HEK293 (cell line): Measurements from ENCODE around the gene PANK3.

ENCODE experiments used
- CTCF ChIA-PET: fragments of 350-600 bp; formaldehyde crosslinking; extraction: SDS; loops from one replicate; lab custom pipeline; 2021; ENCODE audit warnings: antibody characterized with exemption; lab: Yijun Ruan, JAX
- POLR2A ChIA-PET: fragments of 300-600 bp; formaldehyde crosslinking; extraction: SDS; loops from one replicate; lab custom pipeline; 2020; ENCODE audit warnings: antibody characterized with exemption, inconsistent platforms; lab: Yijun Ruan, JAX
- H3K27ac ChIP-seq: fragments of 200-500 bp; sonication (Bioruptor generic); 2 replicates; pipeline ENCODE4 v1.5.1; 2014; ENCODE audit warnings: low read depth, low read length, control low read depth, inconsistent platforms; ENCODE audit errors: extremely low read depth
- H3K36me3 ChIP-seq, 2 experiments: fragments of 200-500 bp in 1 of 2; sonication (Bioruptor generic) in 1 of 2; 1 replicate in 1 of 2; 2 replicates in 1 of 2; pipeline ENCODE4 v1.5.1; 2014 to 2017; ENCODE audit warnings: inconsistent platforms in 2 of 2, low read length in 2 of 2; ENCODE audit not compliant: control insufficient read depth in 2 of 2, insufficient read depth in 1 of 2
- H3K4me1 ChIP-seq: fragments of 200-500 bp; sonication (Bioruptor generic); 2 replicates; pipeline ENCODE4 v1.5.1; 2014; ENCODE audit warnings: mild to moderate bottlenecking, low read length, inconsistent platforms; ENCODE audit not compliant: control insufficient read depth, insufficient read depth
- H3K4me3 ChIP-seq: 2 replicates; pipeline ENCODE4 v1.5.1; 2011; ENCODE audit warnings: low read depth, mild to moderate bottlenecking, control low read depth, low read length, moderate library complexity
- H3K9me3 ChIP-seq: fragments of 200-500 bp; sonication (Bioruptor generic); 2 replicates; pipeline ENCODE4 v1.5.1; 2014; ENCODE audit warnings: low read depth, low read length, inconsistent platforms; ENCODE audit not compliant: control insufficient read depth, insufficient read depth
- FEZF1 ChIP-seq: fragments of 450-650 bp; formaldehyde crosslinking; IDR thresholded peaks from 2 replicates; pipeline ENCODE4 v1.5.1; 2016; ENCODE audit warnings: missing biosample characterization, missing genetic modification characterization
- GLI4 ChIP-seq: fragments of 450-650 bp; formaldehyde crosslinking; IDR thresholded peaks from 2 replicates; pipeline ENCODE4 v1.5.1; 2016; ENCODE audit warnings: missing biosample characterization, missing genetic modification characterization
- KLF1 ChIP-seq: fragments of 450-650 bp; formaldehyde crosslinking; IDR thresholded peaks from 2 replicates; pipeline ENCODE4 v1.5.1; 2016; ENCODE audit warnings: missing biosample characterization, missing genetic modification characterization
- KLF7 ChIP-seq: fragments of 450-650 bp; formaldehyde crosslinking; IDR thresholded peaks from 2 replicates; pipeline ENCODE4 v1.5.1; 2016; ENCODE audit warnings: missing biosample characterization, missing genetic modification characterization, borderline replicate concordance
- KLF8 ChIP-seq: fragments of 450-650 bp; formaldehyde crosslinking; IDR thresholded peaks from 2 replicates; pipeline ENCODE4 v1.5.1; 2016; ENCODE audit warnings: missing biosample characterization, missing genetic modification characterization
- OSR2 ChIP-seq: fragments of 450-650 bp; formaldehyde crosslinking; IDR thresholded peaks from 2 replicates; pipeline ENCODE4 v1.5.1; 2016; ENCODE audit warnings: missing biosample characterization, missing genetic modification characterization
- SALL2 ChIP-seq: fragments of 450-650 bp; formaldehyde crosslinking; IDR thresholded peaks from 2 replicates; pipeline ENCODE4 v1.5.0; 2017; ENCODE audit warnings: missing biosample characterization, mild to moderate bottlenecking, missing genetic modification characterization, borderline replicate concordance
- ZBTB21 ChIP-seq: fragments of 450-650 bp; formaldehyde crosslinking; IDR thresholded peaks from 2 replicates; pipeline ENCODE4 v1.5.1; 2017; ENCODE audit warnings: missing biosample characterization, missing genetic modification characterization
- ZEB2 ChIP-seq: fragments of 450-650 bp; formaldehyde crosslinking; IDR thresholded peaks from 2 replicates; pipeline ENCODE4 v1.5.1; 2016; ENCODE audit warnings: missing biosample characterization, missing genetic modification characterization
- ZNF10 ChIP-seq: fragments of 450-650 bp; formaldehyde crosslinking; IDR thresholded peaks from 2 replicates; pipeline ENCODE4 v1.5.1; 2017; ENCODE audit warnings: missing biosample characterization, missing genetic modification characterization
- ZNF155 ChIP-seq: fragments of 450-650 bp; formaldehyde crosslinking; IDR thresholded peaks from 2 replicates; pipeline ENCODE4 v1.5.1; 2016; ENCODE audit warnings: missing biosample characterization, missing genetic modification characterization
- ZNF223 ChIP-seq: fragments of 450-650 bp; formaldehyde crosslinking; IDR thresholded peaks from 2 replicates; pipeline ENCODE4 v1.5.1; 2016; ENCODE audit warnings: missing biosample characterization, missing genetic modification characterization
- ZNF24 ChIP-seq: fragments of 450-650 bp; formaldehyde crosslinking; IDR thresholded peaks from 2 replicates; pipeline ENCODE4 v1.5.1; 2016; ENCODE audit warnings: missing biosample characterization, missing genetic modification characterization
- ZNF354C ChIP-seq: fragments of 450-650 bp; formaldehyde crosslinking; IDR thresholded peaks from 2 replicates; pipeline ENCODE4 v1.5.1; 2016; ENCODE audit warnings: missing biosample characterization, missing genetic modification characterization, low read depth, borderline replicate concordance
- ZNF416 ChIP-seq: fragments of 450-650 bp; formaldehyde crosslinking; IDR thresholded peaks from 2 replicates; pipeline ENCODE4 v1.5.1; 2016; ENCODE audit warnings: missing biosample characterization, missing genetic modification characterization
- ZNF433 ChIP-seq: fragments of 450-650 bp; formaldehyde crosslinking; IDR thresholded peaks from 2 replicates; pipeline ENCODE4 v1.5.1; 2016; ENCODE audit warnings: missing biosample characterization, missing genetic modification characterization, low read depth
- ZNF555 ChIP-seq: fragments of 450-650 bp; formaldehyde crosslinking; conservative IDR thresholded peaks from 2 replicates; pipeline ENCODE4 v1.5.1; 2017; ENCODE audit warnings: missing biosample characterization, mild to moderate bottlenecking, missing genetic modification characterization, inconsistent platforms
- ZNF558 ChIP-seq: fragments of 450-650 bp; formaldehyde crosslinking; IDR thresholded peaks from 2 replicates; pipeline ENCODE4 v1.5.1; 2016; ENCODE audit warnings: missing biosample characterization, missing genetic modification characterization
- ZNF561 ChIP-seq: fragments of 450-650 bp; IDR thresholded peaks from 2 replicates; pipeline ENCODE4 v1.5.1; 2018; ENCODE audit warnings: missing biosample characterization, missing genetic modification characterization, borderline replicate concordance
- ZNF585B ChIP-seq: fragments of 450-650 bp; formaldehyde crosslinking; IDR thresholded peaks from 2 replicates; pipeline ENCODE4 v1.5.1; 2016; ENCODE audit warnings: missing biosample characterization, missing genetic modification characterization
- ZNF596 ChIP-seq: fragments of 450-650 bp; IDR thresholded peaks from 2 replicates; pipeline ENCODE4 v1.5.0; 2018; ENCODE audit warnings: missing biosample characterization, mild to moderate bottlenecking, missing genetic modification characterization, moderate library complexity
- ZNF621 ChIP-seq: fragments of 450-650 bp; formaldehyde crosslinking; IDR thresholded peaks from 2 replicates; pipeline ENCODE4 v1.5.1; 2017; ENCODE audit warnings: missing biosample characterization, missing genetic modification characterization
- ZNF654 ChIP-seq: fragments of 450-650 bp; formaldehyde crosslinking; IDR thresholded peaks from 2 replicates; pipeline ENCODE4 v1.5.1; 2016; ENCODE audit warnings: low read depth, missing biosample characterization, missing genetic modification characterization
- ZNF791 ChIP-seq: fragments of 450-650 bp; formaldehyde crosslinking; IDR thresholded peaks from 2 replicates; pipeline ENCODE4 v1.5.1; 2016; ENCODE audit warnings: missing biosample characterization, missing genetic modification characterization
- TF ChIP-seq, protein P1 (sequence below): fragments of 450-650 bp; formaldehyde crosslinking; IDR thresholded peaks from 2 replicates; pipeline ENCODE4 v1.5.1; 2017; ENCODE audit warnings: missing biosample characterization, mild to moderate bottlenecking, missing genetic modification characterization, moderate library complexity
- TF ChIP-seq, protein P2 (sequence below): fragments of 450-650 bp; formaldehyde crosslinking; IDR thresholded peaks from 2 replicates; pipeline ENCODE4 v1.5.1; 2016; ENCODE audit warnings: missing biosample characterization, missing genetic modification characterization, borderline replicate concordance
- TF ChIP-seq, protein P3 (sequence below): fragments of 450-650 bp; formaldehyde crosslinking; IDR thresholded peaks from 2 replicates; pipeline ENCODE4 v1.5.1; 2016; ENCODE audit warnings: missing biosample characterization, missing genetic modification characterization
- TF ChIP-seq, protein P4 (sequence below): fragments of 450-650 bp; formaldehyde crosslinking; IDR thresholded peaks from 2 replicates; pipeline ENCODE4 v1.5.1; 2017; ENCODE audit warnings: missing biosample characterization, missing genetic modification characterization

PANK3 gene

DNA sequence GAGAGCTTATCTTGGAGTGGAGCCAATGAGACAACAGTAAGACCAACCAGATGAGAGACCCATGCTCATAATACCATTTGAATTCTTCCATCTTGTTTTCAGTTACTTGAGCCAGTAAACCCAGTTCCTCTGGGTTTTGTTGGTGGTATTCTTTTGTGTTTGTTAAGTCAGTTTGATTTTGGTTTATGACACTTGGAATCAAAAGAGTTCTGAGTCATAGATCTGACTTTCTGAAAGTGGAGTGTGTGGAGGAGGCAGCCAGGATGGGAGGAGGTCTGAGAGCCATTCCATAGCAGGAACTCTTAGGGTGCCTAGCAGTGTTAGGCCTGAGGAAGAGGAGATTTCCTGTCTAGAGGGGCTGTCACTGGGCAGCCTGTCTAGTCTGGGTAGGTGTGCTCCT is 24.6 kb upstream of the PANK3 start:
- Histone ChIP-seq H3K36me3 (no peaks in the 10 kb centered on the region), H3K9me3 (no peaks in the 10 kb centered on the region), H3K27ac (no peak overlapping the region), H3K4me3 (no peak overlapping the region)
- TF ChIP-seq ZEB2 (tag by site-specific recombination) (no peak), GLI4 (tag by site-specific recombination) (no peak), ZNF416 (tag by site-specific recombination) (no peak), ZNF585B (no peak)
- TF ChIP-seq, protein P1, sequence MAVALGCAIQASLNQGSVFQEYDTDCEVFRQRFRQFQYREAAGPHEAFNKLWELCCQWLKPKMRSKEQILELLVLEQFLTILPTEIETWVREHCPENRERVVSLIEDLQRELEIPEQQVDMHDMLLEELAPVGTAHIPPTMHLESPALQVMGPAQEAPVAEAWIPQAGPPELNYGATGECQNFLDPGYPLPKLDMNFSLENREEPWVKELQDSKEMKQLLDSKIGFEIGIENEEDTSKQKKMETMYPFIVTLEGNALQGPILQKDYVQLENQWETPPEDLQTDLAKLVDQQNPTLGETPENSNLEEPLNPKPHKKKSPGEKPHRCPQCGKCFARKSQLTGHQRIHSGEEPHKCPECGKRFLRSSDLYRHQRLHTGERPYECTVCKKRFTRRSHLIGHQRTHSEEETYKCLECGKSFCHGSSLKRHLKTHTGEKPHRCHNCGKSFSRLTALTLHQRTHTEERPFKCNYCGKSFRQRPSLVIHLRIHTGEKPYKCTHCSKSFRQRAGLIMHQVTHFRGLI, result no peak
- TF ChIP-seq, protein P2, sequence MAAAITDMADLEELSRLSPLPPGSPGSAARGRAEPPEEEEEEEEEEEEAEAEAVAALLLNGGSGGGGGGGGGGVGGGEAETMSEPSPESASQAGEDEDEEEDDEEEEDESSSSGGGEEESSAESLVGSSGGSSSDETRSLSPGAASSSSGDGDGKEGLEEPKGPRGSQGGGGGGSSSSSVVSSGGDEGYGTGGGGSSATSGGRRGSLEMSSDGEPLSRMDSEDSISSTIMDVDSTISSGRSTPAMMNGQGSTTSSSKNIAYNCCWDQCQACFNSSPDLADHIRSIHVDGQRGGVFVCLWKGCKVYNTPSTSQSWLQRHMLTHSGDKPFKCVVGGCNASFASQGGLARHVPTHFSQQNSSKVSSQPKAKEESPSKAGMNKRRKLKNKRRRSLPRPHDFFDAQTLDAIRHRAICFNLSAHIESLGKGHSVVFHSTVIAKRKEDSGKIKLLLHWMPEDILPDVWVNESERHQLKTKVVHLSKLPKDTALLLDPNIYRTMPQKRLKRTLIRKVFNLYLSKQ (tag by site-specific recombination), result no peak
- TF ChIP-seq, all 188 proteins: peak for 0
- CTCF ChIA-PET, result no interaction called here
- POLR2A ChIA-PET, result interaction anchor here (0.6 kb wide), 1 partner anchor 29 kb away, joined by 3 read pairs; no protein-coding TSS in a partner anchor
- peaks cover 5% of the 10 kb centered on the region for H3K4me1 ChIP-seq

DNA sequence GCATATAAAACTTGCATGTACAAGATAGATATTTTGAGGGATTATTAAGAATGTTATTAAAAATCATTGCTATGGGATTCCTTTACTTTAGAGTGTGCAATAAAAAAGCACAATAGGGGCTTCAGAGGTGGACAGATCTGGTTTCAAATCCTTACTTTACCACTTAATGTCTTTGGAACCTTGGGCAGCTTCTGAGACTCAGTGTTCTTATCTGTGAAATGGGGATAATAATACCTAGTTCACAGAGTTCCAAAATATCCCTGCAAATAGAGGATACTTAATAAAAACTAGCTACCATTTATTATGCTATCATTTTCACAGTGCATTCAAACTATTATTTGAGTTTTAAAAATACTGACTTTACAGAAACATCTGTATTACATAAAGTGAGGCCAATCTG is 23.3 kb upstream of the PANK3 start:
- peaks cover 5% of the 10 kb centered on the region for H3K4me1 ChIP-seq
- CTCF ChIA-PET, result interaction anchor here (0.6 kb wide), 1 partner anchor 652 kb away, joined by 4 read pairs; no protein-coding TSS in a partner anchor
- TF ChIP-seq ZNF24 (tag by site-specific recombination) (no peak), SALL2 (tag by site-specific recombination) (no peak), OSR2 (tag by site-specific recombination) (no peak), ZNF223 (tag by site-specific recombination) (no peak), ZNF561 (tag by site-specific recombination) (no peak), KLF7 (tag by site-specific recombination) (no peak), ZNF155 (tag by site-specific recombination) (no peak), ZNF596 (tag by site-specific recombination) (no peak), FEZF1 (no peak), KLF8 (no peak), ZNF555 (tag by site-specific recombination) (no peak), ZNF791 (tag by site-specific recombination) (no peak), ZNF433 (no peak)
- TF ChIP-seq, protein P3, sequence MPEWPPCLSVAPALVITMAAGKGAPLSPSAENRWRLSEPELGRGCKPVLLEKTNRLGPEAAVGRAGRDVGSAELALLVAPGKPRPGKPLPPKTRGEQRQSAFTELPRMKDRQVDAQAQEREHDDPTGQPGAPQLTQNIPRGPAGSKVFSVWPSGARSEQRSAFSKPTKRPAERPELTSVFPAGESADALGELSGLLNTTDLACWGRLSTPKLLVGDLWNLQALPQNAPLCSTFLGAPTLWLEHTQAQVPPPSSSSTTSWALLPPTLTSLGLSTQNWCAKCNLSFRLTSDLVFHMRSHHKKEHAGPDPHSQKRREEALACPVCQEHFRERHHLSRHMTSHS (tag by site-specific recombination), result no peak
- TF ChIP-seq, all 188 proteins: peak for 0
- H3K4me3 ChIP-seq, result no peak overlapping the region
- POLR2A ChIA-PET, result interaction anchor here (0.7 kb wide), 1 partner anchor 719 kb away, joined by 6 read pairs; no protein-coding TSS in a partner anchor
- no peak overlapping the region for H3K27ac ChIP-seq
- H3K36me3 ChIP-seq, result no peaks in the 10 kb centered on the region
- H3K9me3 ChIP-seq, result no peaks in the 10 kb centered on the region

DNA sequence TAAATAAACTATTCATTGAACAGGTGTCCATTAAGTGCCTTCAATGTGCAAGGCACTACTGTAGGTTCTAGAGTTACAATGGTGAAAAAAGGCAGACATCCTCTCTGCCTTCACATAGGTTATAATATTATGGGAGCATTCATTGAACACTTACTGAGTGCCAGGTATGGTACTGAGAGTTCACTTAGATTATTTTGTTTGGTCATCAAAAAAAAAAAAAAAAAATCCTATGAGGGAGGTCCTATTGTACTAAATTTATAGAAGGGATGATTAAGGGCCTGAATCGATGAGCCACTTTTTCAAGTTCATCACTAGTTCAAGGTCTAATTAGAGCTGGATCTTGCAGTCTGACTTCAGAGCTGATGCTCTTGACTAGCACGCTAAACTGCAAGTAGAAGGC is 22.8 kb upstream of the PANK3 start:
- ChIA-PET POLR2A (interaction anchor here (0.7 kb wide), 1 partner anchor 720 kb away, joined by 6 read pairs; no protein-coding TSS in a partner anchor), CTCF (interaction anchor here (0.6 kb wide), 1 partner anchor 653 kb away, joined by 4 read pairs; no protein-coding TSS in a partner anchor)
- peaks cover 5% of the 10 kb centered on the region for H3K4me1 ChIP-seq
- no peak overlapping the region for H3K27ac ChIP-seq
- TF ChIP-seq ZNF558 (tag by site-specific recombination) (no peak), ZNF654 (tag by site-specific recombination) (no peak), ZNF354C (tag by site-specific recombination) (no peak), ZNF10 (tag by site-specific recombination) (no peak), ZBTB21 (tag by site-specific recombination) (no peak), ZNF621 (tag by site-specific recombination) (no peak), KLF1 (tag by site-specific recombination) (no peak)
- TF ChIP-seq, protein P4, sequence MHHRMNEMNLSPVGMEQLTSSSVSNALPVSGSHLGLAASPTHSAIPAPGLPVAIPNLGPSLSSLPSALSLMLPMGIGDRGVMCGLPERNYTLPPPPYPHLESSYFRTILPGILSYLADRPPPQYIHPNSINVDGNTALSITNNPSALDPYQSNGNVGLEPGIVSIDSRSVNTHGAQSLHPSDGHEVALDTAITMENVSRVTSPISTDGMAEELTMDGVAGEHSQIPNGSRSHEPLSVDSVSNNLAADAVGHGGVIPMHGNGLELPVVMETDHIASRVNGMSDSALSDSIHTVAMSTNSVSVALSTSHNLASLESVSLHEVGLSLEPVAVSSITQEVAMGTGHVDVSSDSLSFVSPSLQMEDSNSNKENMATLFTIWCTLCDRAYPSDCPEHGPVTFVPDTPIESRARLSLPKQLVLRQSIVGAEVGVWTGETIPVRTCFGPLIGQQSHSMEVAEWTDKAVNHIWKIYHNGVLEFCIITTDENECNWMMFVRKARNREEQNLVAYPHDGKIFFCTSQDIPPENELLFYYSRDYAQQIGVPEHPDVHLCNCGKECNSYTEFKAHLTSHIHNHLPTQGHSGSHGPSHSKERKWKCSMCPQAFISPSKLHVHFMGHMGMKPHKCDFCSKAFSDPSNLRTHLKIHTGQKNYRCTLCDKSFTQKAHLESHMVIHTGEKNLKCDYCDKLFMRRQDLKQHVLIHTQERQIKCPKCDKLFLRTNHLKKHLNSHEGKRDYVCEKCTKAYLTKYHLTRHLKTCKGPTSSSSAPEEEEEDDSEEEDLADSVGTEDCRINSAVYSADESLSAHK (tag by site-specific recombination), result no peak
- TF ChIP-seq, all 188 proteins: peak for 0
- H3K4me3 ChIP-seq, result no peak overlapping the region
- H3K9me3 ChIP-seq, result no peaks in the 10 kb centered on the region
- H3K36me3 ChIP-seq, result no peaks in the 10 kb centered on the region
